ENCODE results near the gene ICAM1. TPM values are rescaled to one million over a fixed set of nuclear protein-coding genes. Genes with fewer than 3 reads are reported as not detected.

ICAM1 gene
- polyA plus RNA-seq, 1 donor from 2014 or later = 9.2 TPM

DNA sequence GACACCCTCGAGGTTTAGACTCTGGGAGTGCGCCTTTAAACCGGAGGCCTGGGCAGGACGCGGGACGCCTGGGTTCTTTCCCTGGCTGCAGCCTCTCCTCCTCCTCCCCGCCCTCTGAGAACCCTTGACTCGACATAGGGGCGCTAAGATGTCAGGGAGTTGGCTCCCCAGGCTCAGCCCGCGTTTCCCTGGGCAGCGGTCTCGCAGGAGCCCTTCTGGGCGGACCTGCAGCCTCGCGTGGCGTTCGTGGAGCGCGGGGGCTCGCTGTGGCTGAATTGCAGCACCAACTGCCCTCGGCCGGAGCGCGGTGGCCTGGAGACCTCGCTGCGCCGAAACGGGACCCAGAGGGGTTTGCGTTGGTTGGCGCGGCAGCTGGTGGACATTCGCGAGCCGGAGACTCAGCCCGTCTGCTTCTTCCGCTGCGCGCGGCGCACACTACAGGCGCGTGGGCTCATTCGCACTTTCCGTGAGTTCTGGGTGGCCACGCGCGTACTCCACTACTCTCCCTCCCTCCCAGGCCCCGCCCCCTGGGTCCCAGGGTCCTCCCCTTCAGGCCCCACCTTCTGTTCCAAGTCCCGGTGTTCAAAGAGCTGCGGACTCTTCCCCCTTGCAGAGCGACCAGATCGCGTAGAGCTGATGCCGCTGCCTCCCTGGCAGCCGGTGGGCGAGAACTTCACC is 20.1 kb downstream of the ICAM1 start:
- H3K27me3 Mint-ChIP-seq = peaks cover 62% of the 10 kb centered on the region
- peaks cover 0 to 7% (median 0%) of the 10 kb centered on the region in 3 donors for H3K9me3 Mint-ChIP-seq
- H3K4me3 Mint-ChIP-seq = peak overlapping the region; percentile 71 to 93 (median 82)
- peaks cover 33 to 41% (median 39%) of the 10 kb centered on the region in 3 donors for H3K4me1 Mint-ChIP-seq
- H3K27ac Mint-ChIP-seq = peak overlapping the region; percentile 82 to 99 (median 89)
- H3K36me3 Mint-ChIP-seq = peaks cover 2% of the 10 kb centered on the region

DNA sequence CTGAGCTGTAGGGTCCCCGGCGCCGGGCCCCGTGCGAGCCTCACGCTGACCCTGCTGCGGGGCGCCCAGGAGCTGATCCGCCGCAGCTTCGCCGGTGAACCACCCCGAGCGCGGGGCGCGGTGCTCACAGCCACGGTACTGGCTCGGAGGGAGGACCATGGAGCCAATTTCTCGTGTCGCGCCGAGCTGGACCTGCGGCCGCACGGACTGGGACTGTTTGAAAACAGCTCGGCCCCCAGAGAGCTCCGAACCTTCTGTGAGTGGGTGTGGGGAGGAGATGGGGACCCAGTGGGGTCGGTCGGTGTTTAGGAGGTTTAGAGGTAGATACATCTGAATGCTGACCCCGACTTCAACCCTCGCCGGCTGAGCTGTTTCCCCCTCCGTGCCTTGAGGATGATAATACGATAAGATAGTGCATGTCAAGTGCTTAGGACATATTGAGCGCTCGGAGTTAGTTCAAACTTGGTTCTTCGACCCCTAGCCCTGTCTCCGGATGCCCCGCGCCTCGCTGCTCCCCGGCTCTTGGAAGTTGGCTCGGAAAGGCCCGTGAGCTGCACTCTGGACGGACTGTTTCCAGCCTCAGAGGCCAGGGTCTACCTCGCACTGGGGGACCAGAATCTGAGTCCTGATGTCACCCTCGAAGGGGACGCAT is 20.8 kb downstream of the ICAM1 start:
- Mint-ChIP-seq H3K27me3 (peaks cover 62% of the 10 kb centered on the region), H3K4me3 (peak overlapping the region; percentile 71 to 93 (median 82)), H3K27ac (peak overlapping the region; percentile 82 to 99 (median 89)), H3K36me3 (peaks cover 2% of the 10 kb centered on the region), H3K9me3 (peaks cover 0 to 7% (median 0%) of the 10 kb centered on the region in 3 donors), H3K4me1 (peaks cover 28 to 35% (median 34%) of the 10 kb centered on the region in 3 donors)

GRCh38 chr19:10292206-10292788 is 21.4 kb downstream of the ICAM1 start:
- peaks cover 62% of the 10 kb centered on the region for H3K27me3 Mint-ChIP-seq
- H3K4me3 Mint-ChIP-seq = peak overlapping the region; percentile 71 to 93 (median 82)
- H3K9me3 Mint-ChIP-seq = peaks cover 0 to 7% (median 0%) of the 10 kb centered on the region in 3 donors
- H3K36me3 Mint-ChIP-seq = peaks cover 2% of the 10 kb centered on the region
- H3K4me1 Mint-ChIP-seq = peaks cover 24 to 34% (median 34%) of the 10 kb centered on the region in 3 donors
- peak overlapping the region; percentile 82 to 99 (median 89) for H3K27ac Mint-ChIP-seq

GRCh38 chr19:10292789-10293636 is 22.1 kb downstream of the ICAM1 start:
- Mint-ChIP-seq H3K4me1 (peaks cover 22 to 32% (median 30%) of the 10 kb centered on the region in 3 donors), H3K27me3 (peaks cover 56% of the 10 kb centered on the region), H3K9me3 (peaks cover 0 to 7% (median 0%) of the 10 kb centered on the region in 3 donors), H3K4me3 (peak overlapping the region; percentile 71 to 93 (median 82)), H3K27ac (peak overlapping the region; percentile 73 to 99 (median 82)), H3K36me3 (no peaks in the 10 kb centered on the region)

DNA sequence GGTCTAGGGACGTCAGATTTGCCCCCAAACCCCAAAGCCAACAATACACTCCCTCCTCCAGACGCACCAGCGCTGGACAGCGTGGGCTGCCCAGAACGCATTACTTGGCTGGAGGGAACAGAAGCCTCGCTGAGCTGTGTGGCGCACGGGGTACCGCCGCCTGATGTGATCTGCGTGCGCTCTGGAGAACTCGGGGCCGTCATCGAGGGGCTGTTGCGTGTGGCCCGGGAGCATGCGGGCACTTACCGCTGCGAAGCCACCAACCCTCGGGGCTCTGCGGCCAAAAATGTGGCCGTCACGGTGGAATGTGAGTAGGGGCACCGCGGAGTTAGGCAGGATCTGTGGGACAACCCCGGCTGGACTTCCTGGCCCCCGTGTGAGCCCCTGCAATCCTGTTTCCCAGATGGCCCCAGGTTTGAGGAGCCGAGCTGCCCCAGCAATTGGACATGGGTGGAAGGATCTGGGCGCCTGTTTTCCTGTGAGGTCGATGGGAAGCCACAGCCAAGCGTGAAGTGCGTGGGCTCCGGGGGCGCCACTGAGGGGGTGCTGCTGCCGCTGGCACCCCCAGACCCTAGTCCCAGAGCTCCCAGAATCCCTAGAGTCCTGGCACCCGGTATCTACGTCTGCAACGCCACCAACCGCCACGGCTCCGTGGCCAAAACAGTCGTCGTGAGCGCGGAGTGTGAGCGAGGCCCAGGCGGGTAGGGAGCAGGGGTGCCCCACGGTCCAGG is 22.9 kb downstream of the ICAM1 start:
- Mint-ChIP-seq H3K27ac (peak overlapping the region; percentile 71 to 99 (median 82)), H3K27me3 (peaks cover 53% of the 10 kb centered on the region), H3K4me1 (peaks cover 19 to 28% (median 24%) of the 10 kb centered on the region in 3 donors), H3K36me3 (no peaks in the 10 kb centered on the region), H3K9me3 (peaks cover 0 to 7% (median 0%) of the 10 kb centered on the region in 3 donors), H3K4me3 (peak overlapping the region in 3 of 4 donors; percentile 21 to 90 (median 84))

DNA sequence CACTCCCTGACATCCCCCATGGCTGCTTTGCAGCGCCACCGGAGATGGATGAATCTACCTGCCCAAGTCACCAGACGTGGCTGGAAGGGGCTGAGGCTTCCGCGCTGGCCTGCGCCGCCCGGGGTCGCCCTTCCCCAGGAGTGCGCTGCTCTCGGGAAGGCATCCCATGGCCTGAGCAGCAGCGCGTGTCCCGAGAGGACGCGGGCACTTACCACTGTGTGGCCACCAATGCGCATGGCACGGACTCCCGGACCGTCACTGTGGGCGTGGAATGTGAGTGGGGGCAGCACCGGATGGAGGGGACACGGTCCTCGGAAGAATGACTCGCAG is 23.4 kb downstream of the ICAM1 start:
- Mint-ChIP-seq H3K4me1 (peaks cover 18 to 25% (median 19%) of the 10 kb centered on the region in 3 donors), H3K9me3 (peaks cover 0 to 7% (median 0%) of the 10 kb centered on the region in 3 donors), H3K4me3 (peak overlapping the region; percentile 21 to 90 (median 83)), H3K36me3 (no peaks in the 10 kb centered on the region), H3K27ac (peak overlapping the region in 2 of 3 donors; percentile 59 to 82), H3K27me3 (peaks cover 48% of the 10 kb centered on the region)

- H3K27ac Mint-ChIP-seq = peak overlapping the region; percentile 63 to 89 (median 82)
- H3K36me3 Mint-ChIP-seq = no peaks in the 10 kb centered on the region
- peaks cover 14 to 22% (median 19%) of the 10 kb centered on the region in 3 donors for H3K4me1 Mint-ChIP-seq
- H3K9me3 Mint-ChIP-seq = peaks cover 0 to 7% (median 0%) of the 10 kb centered on the region in 3 donors
- peak overlapping the region; percentile 65 to 98 (median 84) for H3K4me3 Mint-ChIP-seq
- H3K27me3 Mint-ChIP-seq = peaks cover 43% of the 10 kb centered on the region
These were observed 24.5 kb downstream of the ICAM1 start for GRCh38 chr19:10295305-10295846.

DNA sequence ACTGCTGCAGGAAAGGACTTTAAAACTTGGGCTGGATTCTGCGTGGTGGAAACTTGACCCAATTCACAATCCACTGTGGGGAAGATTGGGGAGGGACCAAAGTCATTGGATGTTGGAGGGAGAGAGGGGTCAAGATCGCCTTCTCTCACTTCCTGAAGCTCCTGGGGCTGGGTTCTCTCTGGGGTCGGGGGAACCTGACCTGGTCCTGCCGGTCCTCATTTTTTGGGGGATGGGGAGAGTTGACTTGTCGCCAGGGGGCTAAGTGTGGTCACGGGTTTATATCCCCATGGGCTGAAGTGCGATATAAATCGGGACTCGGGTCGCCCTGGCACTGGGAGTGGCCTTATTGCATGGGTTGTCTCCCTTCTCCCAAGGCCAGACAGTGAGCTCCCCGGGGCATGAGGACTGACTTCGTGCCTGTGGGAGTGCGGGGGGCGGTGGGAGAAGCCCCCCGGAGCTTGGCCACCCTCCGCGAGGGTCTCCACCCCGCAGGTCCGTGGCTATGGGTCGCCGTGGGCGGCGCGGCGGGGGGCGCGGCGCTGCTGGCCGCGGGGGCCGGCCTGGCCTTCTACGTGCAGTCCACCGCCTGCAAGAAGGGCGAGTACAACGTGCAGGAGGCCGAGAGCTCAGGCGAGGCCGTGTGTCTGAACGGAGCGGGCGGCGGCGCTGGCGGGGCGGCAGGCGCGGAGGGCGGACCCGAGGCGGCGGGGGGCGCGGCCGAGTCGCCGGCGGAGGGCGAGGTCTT is 25.1 kb downstream of the ICAM1 start:
- H3K36me3 Mint-ChIP-seq = no peaks in the 10 kb centered on the region
- H3K27me3 Mint-ChIP-seq = peaks cover 38% of the 10 kb centered on the region
- peak overlapping the region; percentile 63 to 89 (median 82) for H3K27ac Mint-ChIP-seq
- peaks cover 0 to 7% (median 0%) of the 10 kb centered on the region in 3 donors for H3K9me3 Mint-ChIP-seq
- peaks cover 10 to 19% (median 16%) of the 10 kb centered on the region in 3 donors for H3K4me1 Mint-ChIP-seq
- peak overlapping the region; percentile 65 to 98 (median 84) for H3K4me3 Mint-ChIP-seq

DNA sequence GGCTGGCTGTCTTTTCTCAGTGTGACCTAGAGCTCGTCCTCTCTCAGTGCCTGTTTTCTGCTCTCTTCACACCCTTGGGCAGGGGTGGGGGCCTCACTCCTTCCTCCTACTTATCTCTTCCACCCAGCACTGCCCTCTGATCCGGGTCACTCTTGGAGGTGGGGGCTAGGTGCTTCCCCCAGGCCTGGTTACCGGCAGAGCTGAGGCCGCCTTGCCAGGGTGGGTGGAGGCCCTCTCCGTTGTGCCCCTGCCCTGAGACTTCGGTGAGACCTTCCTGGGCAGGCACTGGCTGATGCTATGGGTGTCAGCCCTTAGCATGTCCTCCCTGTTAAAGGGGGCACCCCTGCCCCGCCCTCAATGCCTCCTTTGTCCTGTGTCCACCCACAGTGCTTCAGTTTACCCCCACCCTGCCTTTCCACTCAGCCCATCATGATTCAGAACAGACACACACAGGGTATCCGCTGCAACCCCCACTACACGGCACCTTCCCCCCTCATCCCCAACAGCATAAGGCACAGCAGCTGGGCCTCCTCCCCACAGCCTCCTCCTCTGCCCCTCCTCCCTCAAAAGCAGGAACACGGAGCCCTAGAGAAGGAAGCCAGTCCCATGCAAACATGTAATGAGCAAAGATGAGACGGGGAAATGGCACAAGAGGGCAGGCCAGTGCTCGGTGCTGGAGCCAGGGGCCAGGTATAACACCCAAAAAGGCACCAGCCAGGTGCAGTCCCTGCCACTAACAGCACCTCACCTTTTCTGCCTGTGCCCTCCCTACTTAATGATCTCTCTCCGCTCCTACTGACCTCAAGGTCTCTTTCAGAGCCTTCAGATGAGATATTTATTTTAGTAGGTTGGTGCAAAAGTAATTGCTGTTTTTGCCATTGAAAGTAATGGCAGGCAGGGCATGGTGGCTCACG is 28.9 kb downstream of the ICAM1 start:
- Mint-ChIP-seq H3K27ac (peak overlapping the region in 1 of 3 donors; percentile 71), H3K4me3 (no peak overlapping the region), H3K36me3 (no peaks in the 10 kb centered on the region), H3K4me1 (peaks cover 5 to 7% (median 6%) of the 10 kb centered on the region in 3 donors), H3K27me3 (peaks cover 8% of the 10 kb centered on the region), H3K9me3 (no peaks in the 10 kb centered on the region)

DNA sequence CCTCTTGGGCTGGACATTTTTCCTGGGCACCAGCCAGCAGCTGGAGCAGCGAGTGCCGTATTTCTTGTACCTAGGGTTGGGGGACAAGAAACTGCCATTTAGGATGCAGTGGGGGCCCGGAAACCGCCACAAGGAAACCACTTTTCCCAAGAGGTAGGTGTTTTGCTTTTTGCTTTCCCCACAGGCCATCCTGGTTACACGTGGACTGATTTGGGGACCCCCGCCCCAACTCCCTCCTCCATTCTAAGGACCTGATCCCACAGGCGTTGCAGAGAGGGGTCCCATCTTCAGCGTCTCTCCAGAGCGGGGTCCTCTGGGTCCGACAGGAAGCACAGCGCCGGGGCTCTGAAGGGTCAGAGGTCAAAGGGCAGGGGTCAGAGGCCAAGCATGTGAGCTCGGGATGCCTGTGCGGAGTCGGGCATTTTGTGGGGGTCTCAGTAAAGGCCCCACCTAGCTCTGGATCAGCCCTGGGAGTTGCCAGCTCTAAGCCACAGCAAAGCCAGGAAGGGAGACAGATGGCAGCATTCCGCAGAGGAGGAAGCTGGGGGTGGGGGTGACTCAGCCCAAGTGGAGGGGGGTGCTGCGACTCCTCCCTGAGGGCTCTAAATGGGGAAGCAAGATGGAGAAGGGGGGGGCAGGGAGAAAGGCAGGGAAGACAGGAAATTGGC is 34.4 kb downstream of the ICAM1 start:
- Mint-ChIP-seq H3K36me3 (no peaks in the 10 kb centered on the region), H3K27ac (no peak overlapping the region), H3K27me3 (no peaks in the 10 kb centered on the region), H3K4me1 (peaks cover 0 to 1% (median 0%) of the 10 kb centered on the region in 3 donors), H3K4me3 (no peak overlapping the region), H3K9me3 (no peaks in the 10 kb centered on the region)

GRCh38 chr19:10306327-10306726 is 35.4 kb downstream of the ICAM1 start:
- Mint-ChIP-seq H3K4me1 (peaks cover 0 to 1% (median 0%) of the 10 kb centered on the region in 3 donors), H3K36me3 (no peaks in the 10 kb centered on the region), H3K9me3 (no peaks in the 10 kb centered on the region), H3K27ac (no peak overlapping the region), H3K27me3 (no peaks in the 10 kb centered on the region), H3K4me3 (no peak overlapping the region)

GRCh38 chr19:10309423-10309822 is 38.5 kb downstream of the ICAM1 start, which contains the start of gene ZGLP1:
ZGLP1 (minus strand) TSS chr19:10309815.
- peaks cover 0 to 2% (median under 1%) of the 10 kb centered on the region in 3 donors for H3K4me1 Mint-ChIP-seq
- H3K36me3 Mint-ChIP-seq = no peaks in the 10 kb centered on the region
- H3K4me3 Mint-ChIP-seq = no peak within 1 kb of the TSS
- no peaks in the 10 kb centered on the region for H3K27me3 Mint-ChIP-seq
- H3K9me3 Mint-ChIP-seq = no peaks in the 10 kb centered on the region
- peak within 1 kb of the TSS in 1 of 3 donors; percentile 71 for H3K27ac Mint-ChIP-seq
